AG09319 (cell line): Measurements from ENCODE around the gene HCCS.
A peak's percentile ranks its signal among the peaks of the same experiment; 100 is the strongest.

ENCODE experiments used
- DNase-seq: peaks from one replicate; pipeline ENCODE4 v3.0.0-alpha.2; 2010; ENCODE audit warnings: low read depth; ENCODE audit errors: extremely low read depth
- CTCF ChIP-seq: IDR thresholded peaks from 2 replicates; pipeline ENCODE4 v1.5.1; 2011; ENCODE audit warnings: low read depth, mild to moderate bottlenecking, inconsistent platforms, low read length, moderate library complexity

The HCCS gene

GRCh38 chrX:11124112-11124511, 13.0 kb downstream of the HCCS start:
- TF ChIP-seq CTCF, result no peak
- no peak for DNase-seq

DNA sequence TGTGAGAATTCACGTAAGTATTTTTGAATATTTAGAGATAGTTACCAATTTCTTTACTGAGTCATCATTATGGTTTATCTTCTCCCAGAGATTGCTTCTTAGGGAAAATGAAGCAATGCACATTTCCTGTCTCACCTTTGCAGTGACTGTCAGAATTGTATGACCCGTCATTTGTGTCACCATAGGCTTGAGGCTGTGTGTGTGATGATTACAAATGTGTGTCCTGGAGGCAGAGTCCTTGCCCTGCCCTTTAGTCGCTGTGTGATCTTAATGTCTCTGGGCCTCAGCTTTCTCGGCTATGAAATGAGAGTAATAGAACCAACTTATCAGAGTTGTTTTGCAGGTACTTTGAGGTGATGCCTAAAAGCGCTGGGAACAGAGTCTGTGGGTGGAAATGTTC, 13.9 kb downstream of the HCCS start:
- no peak for TF ChIP-seq CTCF
- no peak for DNase-seq

DNA sequence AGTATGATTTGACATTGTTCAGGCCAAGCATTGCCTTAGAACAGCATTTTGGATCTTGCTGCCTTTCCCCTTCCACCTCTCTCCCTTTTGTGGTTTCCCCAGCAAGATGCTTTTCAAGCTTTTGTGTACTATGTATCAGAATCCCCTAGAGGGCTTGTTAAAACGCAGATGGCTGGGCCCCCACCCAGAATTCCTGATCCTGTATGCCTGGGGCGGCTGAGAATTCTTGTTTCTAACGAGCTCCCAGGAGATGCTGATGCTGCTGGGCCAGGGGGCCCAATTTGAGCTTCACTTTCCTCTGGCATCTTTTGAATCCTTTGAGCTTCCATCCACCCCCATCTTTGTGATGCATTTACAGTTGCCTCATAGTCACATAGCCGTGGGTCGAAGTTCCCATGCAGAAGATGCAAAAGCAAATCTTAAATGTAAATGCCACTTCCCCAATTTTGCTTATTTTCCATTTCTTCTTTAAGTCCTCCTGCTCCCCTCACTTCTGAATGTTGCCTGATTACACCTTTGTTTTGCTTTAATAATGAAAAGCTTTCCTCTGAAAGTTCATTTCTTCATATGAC, 18.5 kb downstream of the HCCS start:
- no peak for DNase-seq

DNA sequence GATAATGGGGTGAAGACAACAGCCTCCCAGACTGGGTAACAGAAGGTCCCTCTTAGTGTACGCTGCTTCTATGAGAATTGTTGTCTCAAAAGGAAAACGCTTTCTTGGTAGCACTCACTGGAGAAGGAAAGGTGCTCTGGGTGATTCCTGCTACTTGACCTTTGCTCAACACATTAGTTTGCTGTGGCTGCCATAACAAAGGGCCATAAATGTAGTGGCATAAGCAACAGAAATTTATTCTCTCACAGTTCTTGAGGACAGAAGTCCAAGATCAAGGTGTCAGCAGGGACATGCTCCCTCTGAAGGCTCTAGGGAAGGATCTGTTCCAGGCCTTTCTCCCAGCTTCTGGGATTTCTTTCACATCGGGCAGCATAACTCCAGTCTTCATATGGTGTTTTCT, 19.0 kb downstream of the HCCS start:
- no peak for TF ChIP-seq CTCF
- no peak for DNase-seq

More for the DNA sequence above, 18.5 kb downstream of the HCCS start:
- TF ChIP-seq CTCF, result no peak

DNA sequence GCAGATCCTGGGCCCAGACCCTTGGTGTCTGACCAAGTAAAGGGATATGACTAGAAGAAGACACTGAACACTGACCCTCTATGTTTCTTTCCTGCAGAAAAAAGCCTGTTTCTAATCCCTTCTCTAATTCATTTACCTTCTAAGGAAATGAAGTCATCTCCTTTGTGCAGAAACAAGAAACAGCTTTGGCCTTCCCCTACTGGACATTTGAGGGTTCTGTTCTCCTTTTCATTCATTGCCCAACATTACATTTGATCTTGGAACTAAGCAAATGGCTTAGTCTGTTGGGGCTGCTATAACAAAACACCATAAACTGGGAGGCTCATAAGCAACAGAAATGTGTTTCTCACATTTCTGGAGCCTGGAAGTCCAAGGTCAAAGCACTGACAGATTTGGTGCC, 20.0 kb downstream of the HCCS start:
- no peak for TF ChIP-seq CTCF
- DNase-seq, result no peak

GRCh38 chrX:11135564-11136185, 24.5 kb downstream of the HCCS start:
- TF ChIP-seq CTCF, result no peak
- no peak for DNase-seq

- DNase-seq, result peak; percentile 18
These were observed 26.5 kb downstream of the HCCS start for GRCh38 chrX:11137543-11138139.

More at GRCh38 chrX:11137543-11138139, 26.5 kb downstream of the HCCS start:
- TF ChIP-seq CTCF, result peak; percentile 56
